IPS-11a (cell line): ENCODE results near the gene UPK3A.
"Not testable (repeated sequence)": the region's sequence is repeated elsewhere in the genome, so short reads cannot be mapped to it uniquely, and the experiment has no call there.

Experiments
- H3K4me3 ChIP-seq: one replicate; pipeline ENCODE4 v1.5.1; 2013; ENCODE audit warnings: low read depth, low read length, control low read depth

Gene UPK3A

DNA sequence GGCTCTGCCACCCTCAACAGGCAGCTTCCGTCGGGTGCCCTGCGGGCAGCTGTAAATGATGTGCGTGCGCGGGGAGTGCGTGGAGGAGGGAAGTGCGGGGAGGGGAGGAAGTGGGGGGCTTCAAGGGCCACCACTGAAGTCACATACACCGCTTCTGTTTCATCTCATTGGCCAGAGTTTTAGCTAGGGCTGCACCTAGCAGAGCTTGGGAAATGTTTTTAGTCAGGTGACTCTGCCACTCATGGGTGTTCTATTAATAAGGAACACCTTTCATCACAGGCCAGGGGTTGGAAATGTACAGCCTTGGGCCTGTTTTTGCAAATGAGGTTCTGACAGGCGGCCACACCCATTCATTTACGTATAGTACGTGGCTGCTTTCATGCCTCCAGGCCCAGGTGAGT is 39.6 kb downstream of the UPK3A start:
- H3K4me3 ChIP-seq = no peak overlapping the region

GRCh38 chr22:45328261-45328660 is 43.5 kb downstream of the UPK3A start:
- not testable (repeated sequence) for H3K4me3 ChIP-seq

- H3K4me3 ChIP-seq = no peak overlapping the region
These were observed 44.2 kb downstream of the UPK3A start for GRCh38 chr22:45328822-45329529.

DNA sequence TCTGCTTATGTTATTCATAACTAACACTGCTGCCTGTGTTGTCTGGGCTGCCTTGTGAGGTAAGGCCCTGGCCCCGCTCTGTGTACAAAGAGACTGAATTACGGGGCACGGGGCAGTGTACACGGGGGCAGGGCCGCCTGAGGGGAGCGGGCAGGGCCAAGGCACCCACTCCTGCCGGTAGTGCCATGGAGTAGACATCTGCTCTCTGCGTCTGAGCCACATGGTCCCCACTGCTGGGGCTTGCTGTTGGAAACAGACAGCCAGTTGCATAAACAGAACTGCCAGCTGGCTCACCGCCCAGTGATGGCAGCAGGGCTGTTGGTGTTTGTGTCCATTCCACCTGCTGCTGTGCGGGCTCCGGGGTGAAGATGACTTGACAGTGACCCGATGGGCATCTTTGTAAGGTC is 44.8 kb downstream of the UPK3A start:
- no peak overlapping the region for H3K4me3 ChIP-seq

DNA sequence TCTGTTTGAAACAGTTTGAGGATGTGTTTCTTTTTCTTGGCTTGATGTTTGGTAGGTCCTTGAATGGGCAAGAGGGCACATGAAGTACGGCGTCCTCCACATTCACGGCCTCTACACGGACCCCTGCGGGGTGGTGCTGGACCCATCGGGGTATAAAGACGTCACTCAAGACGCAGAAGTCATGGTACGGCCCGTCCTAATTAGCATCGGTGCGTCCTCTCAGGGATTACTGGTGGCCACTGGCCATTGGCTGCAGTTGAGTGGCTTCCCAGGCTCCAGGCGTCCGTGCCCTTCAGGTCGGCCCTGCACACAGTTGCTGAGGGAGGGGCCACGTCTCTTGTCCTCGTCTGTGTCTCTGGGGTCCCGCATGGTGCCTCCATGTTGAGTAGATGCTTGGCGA is 45.8 kb downstream of the UPK3A start:
- H3K4me3 ChIP-seq = no peak overlapping the region

- H3K4me3 ChIP-seq = no peak overlapping the region
These were observed 46.7 kb downstream of the UPK3A start for GRCh38 chr22:45331486-45331885.

- H3K4me3 ChIP-seq = no peak overlapping the region
These were observed 47.3 kb downstream of the UPK3A start for GRCh38 chr22:45332001-45332400.

GRCh38 chr22:45334068-45334467 is 49.3 kb downstream of the UPK3A start:
- no peak overlapping the region for H3K4me3 ChIP-seq

DNA sequence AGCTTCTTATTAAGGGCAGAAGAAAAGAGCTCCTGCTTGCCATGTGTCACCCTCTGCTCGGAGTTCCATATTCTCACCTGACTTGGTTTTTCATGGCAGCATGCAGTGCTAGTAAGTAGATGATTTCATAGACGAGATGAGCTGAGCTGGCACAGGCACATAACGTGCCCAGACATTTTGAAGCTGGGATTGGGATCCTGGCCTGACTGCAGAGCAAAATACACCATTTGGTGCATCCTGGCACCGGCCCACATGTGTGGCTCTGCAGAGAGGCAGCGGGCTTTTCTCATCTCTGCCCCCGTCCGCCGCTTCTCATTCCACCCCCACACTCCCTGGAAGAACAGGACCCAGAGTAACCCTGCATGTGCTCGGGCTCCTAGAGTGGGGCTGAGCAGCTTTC is 49.8 kb downstream of the UPK3A start:
- no peak overlapping the region for H3K4me3 ChIP-seq

- H3K4me3 ChIP-seq = no peak overlapping the region
These were observed 50.5 kb downstream of the UPK3A start for GRCh38 chr22:45335021-45335818.

GRCh38 chr22:45335854-45336522 is 51.2 kb downstream of the UPK3A start:
- H3K4me3 ChIP-seq = no peak overlapping the region

- no peak overlapping the region for H3K4me3 ChIP-seq
These were observed 52.3 kb downstream of the UPK3A start for GRCh38 chr22:45336971-45337431.

DNA sequence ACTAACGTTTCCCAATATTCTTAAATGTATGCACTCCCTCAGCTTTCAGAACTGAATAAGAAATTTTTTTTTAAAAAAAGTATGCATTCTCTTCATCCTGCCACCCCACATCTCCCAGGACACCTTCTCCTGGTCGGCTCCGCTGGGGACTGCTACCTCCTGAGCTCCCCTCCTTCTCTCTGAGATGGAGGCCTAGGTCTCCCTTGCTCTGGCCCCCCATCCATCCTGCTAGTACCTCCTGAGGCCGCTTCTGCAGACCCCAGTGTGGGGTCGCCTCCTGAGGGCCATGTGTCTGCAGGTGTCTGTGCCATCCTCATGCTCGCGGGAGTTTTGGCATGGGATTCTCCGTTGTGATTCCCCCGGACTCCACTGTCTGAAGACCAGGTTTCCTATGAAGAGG is 52.8 kb downstream of the UPK3A start:
- H3K4me3 ChIP-seq = no peak overlapping the region

GRCh38 chr22:45338795-45339194 is 54.0 kb downstream of the UPK3A start:
- H3K4me3 ChIP-seq = no peak overlapping the region

DNA sequence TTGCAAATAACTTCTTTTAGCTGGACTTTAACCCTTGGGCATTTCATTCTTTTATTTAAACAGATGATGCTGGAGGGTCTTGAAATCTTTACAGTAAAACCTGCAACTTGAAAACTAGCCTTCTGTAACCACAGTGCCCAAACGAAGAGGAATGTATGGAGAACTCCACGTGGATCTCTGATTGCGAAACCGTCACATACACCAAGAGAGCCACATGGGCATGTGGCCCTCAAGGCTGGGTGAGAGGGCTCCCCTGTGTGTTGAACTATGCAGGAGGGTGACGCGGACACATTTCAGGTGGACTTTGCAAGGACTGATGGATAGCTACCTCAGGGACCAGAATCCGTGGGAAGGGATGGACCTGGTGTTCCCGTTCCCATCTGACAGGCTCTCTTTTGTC is 55.6 kb downstream of the UPK3A start:
- H3K4me3 ChIP-seq = no peak overlapping the region

- no peak overlapping the region for H3K4me3 ChIP-seq
These were observed 56.7 kb downstream of the UPK3A start for GRCh38 chr22:45341498-45341897.

GRCh38 chr22:45343143-45343542 is 58.4 kb downstream of the UPK3A start:
- H3K4me3 ChIP-seq = no peak overlapping the region

DNA sequence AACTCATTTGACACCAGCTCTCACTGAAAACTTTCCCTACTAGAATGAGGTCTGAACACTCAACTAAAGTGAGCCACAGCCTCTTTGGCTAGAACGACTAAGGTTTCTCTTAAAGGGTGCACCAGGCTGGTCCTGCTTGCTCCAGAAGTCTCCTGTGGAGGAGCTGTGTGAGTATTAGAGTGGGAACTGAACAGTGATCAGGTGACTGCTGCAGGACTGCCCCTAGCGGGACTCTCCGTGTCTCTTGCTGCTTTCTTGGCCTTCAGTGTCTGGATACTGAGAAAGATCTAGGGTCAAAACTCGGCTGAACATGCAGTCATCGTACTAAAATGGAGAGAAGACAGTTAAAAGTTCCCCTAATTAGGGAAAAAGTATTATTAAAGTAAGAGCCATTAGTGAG is 59.6 kb downstream of the UPK3A start:
- H3K4me3 ChIP-seq = no peak overlapping the region
